NCI-H128 (cell line): ENCODE data around the gene CACNB2.

Source experiments
- DNase-seq: peaks from one replicate; lab custom pipeline; 2025; ENCODE audit not compliant: unreplicated experiment; lab: John Stamatoyannopoulos, UW

CACNB2 gene

GRCh38 chr10:18278181-18278580 lies 138.0 kb downstream of the CACNB2 start:
- no peak for DNase-seq

- no peak for DNase-seq
Measured at GRCh38 chr10:18279173-18279572, 138.9 kb downstream of the CACNB2 start.

GRCh38 chr10:18282094-18282493 lies 141.9 kb downstream of the CACNB2 start:
- no peak for DNase-seq

GRCh38 chr10:18290651-18291313 lies 150.6 kb downstream of the CACNB2 start:
- DNase-seq, result peak; percentile 40

GRCh38 chr10:18293536-18294510 lies 153.6 kb downstream of the CACNB2 start:
- no peak for DNase-seq

- DNase-seq, result no peak
Measured at GRCh38 chr10:18294633-18295032, 154.4 kb downstream of the CACNB2 start.

- DNase-seq, result no peak
Measured at GRCh38 chr10:18297659-18298058, 157.4 kb downstream of the CACNB2 start.

- DNase-seq, result no peak
Measured at GRCh38 chr10:18298256-18298655, 158.0 kb downstream of the CACNB2 start.

- DNase-seq, result no peak
Measured at GRCh38 chr10:18303851-18304801, 163.9 kb downstream of the CACNB2 start.

- DNase-seq, result no peak
Measured at GRCh38 chr10:18306031-18306430, 165.8 kb downstream of the CACNB2 start.

- DNase-seq, result no peak
Measured at GRCh38 chr10:18308600-18308999, 168.4 kb downstream of the CACNB2 start.

- DNase-seq, result no peak
Measured at GRCh38 chr10:18310761-18311160, 170.5 kb downstream of the CACNB2 start.

- DNase-seq, result no peak
Measured at GRCh38 chr10:18312374-18313139, 172.3 kb downstream of the CACNB2 start.

- no peak for DNase-seq
Measured at GRCh38 chr10:18313140-18313530, 172.9 kb downstream of the CACNB2 start.

- no peak for DNase-seq
Measured at GRCh38 chr10:18313626-18314025, 173.4 kb downstream of the CACNB2 start.

GRCh38 chr10:18319628-18320027 lies 179.4 kb downstream of the CACNB2 start:
- DNase-seq, result no peak

- no peak for DNase-seq
Measured at GRCh38 chr10:18321371-18321770, 181.1 kb downstream of the CACNB2 start.

GRCh38 chr10:18323916-18324315 lies 183.7 kb downstream of the CACNB2 start:
- no peak for DNase-seq

- no peak for DNase-seq
Measured at GRCh38 chr10:18325410-18325809, 185.2 kb downstream of the CACNB2 start.

GRCh38 chr10:18325889-18326531 lies 185.8 kb downstream of the CACNB2 start:
- no peak for DNase-seq
